ELF-1 (cell line): ENCODE measurements around the gene PLXNB2.
"Not testable (repeated sequence)": the region's sequence is repeated elsewhere in the genome, so short reads cannot be mapped to it uniquely, and the experiment has no call there.

Experiments used
- DNase-seq: peaks from one replicate; pipeline ENCODE4 v3.0.0-alpha.2; 2016; ENCODE audit warnings: low read depth, low spot score

The PLXNB2 gene

GRCh38 chr22:50281384-50281760 is 26.1 kb downstream of the PLXNB2 start:
- DNase-seq = no peak

- no peak for DNase-seq
Observed at GRCh38 chr22:50280708-50281383, 26.6 kb downstream of the PLXNB2 start.

GRCh38 chr22:50280022-50280707 is 27.3 kb downstream of the PLXNB2 start:
- no peak for DNase-seq

DNA sequence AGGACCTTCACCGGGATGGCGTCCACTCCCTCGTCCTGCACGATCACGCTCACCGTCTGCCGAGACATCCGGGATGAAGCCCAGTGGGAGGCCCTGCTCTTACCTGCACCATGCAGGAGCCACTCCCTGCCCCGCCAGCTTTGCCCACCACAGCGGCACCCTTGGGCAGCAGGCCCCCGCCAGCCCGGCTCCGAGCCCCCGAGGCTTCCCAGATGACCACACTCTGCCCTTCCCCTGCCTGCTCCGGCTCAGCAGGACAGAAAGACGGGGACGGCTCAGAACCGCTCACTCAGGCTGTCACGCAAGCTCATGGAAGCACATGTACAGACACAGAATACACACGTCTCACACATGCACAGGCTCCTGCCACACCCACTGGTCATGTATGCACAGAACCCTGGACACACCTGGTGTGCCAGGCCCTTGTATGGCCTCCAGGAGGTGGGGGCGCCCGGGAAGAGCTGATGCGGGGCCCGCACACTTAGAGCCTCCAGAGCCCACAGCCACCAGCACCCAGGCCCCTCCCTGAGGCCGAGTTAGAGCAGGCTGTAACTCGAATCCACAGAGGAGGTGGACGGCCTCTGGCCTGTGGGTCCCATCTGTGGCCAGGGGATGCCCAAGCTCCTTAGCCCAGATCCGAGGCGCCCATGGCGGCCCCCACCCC is 28.4 kb downstream of the PLXNB2 start:
- no peak for DNase-seq

DNA sequence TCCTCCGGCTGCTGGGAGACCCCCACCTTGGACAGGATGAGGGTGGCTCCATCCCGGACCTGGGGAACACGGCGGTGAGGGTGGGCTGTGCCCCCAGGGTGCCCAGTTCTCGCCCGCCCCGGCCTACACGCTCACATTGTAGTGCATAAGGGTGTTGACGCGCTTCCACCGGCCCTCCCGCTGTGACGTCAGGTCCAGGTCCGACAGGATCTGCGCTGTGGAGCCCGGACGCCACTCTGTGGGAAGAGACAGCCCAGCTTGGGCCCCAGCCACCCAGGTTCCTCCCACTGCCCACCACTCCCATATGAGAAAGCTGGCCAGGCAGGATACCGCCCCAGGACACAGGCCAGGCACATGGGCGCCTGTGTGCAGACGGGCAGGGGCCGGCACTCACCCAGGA is 29.0 kb downstream of the PLXNB2 start:
- no peak for DNase-seq

DNA sequence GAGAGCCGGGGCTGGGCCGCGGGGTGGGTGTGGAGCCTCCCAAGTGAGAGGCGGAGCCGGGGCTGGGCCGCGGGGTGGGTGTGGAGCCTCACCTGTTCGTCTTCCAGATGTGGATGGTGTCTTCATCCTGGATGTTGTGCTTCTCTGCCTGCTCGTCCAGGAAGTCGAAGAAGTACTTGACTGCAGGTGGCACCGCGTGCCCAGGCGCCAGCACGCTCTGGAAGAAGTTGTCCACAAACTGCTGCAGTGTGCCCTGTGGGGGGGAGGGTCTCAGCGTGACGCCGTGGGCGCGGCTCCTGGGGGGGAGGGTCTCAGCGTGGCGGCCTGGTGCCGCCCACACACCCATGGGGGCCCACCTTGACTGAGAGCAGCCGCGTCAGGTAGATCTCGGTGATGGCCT is 29.7 kb downstream of the PLXNB2 start:
- no peak for DNase-seq

DNA sequence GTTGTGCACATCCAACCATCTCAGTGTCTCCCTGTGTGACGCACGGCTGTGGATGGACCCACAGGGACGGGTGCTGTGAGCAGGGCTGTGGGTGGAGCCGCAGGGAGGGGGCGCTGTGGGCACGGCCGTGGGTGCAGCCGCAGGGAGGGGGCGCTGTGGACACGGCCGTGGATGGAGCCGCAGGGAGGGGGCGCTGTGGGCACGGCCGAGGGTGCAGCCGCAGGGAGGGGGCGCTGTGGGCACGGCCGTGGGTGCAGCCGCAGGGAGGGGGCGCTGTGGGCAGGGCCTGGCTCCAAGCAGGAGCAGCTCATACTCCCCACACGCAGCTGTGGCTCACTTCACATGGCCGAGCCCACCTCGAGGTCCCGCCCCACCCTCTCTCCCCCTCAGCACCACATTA is 31.3 kb downstream of the PLXNB2 start:
- no peak for DNase-seq

GRCh38 chr22:50275181-50276055 is 32.0 kb downstream of the PLXNB2 start:
- DNase-seq = no peak

DNA sequence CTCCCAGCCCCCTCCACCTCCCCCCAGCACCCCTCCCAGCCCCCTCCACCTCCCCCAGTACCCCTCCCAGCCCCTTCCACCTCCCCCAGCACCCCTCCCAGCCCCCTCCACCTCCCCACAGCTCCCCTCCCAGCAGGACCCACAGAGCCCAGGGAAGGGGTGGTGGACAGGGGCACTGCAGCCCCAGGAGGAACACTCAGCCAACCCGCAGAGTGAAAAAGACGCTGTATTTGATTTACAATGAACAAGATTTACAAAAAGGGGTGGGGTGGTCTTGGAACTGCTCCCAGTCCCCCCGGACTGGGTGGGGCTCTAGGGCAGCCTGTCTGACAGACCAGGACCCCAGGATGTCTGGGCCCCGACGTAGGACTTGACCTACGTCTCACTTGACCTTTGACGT is 32.7 kb downstream of the PLXNB2 start:
- no peak for DNase-seq

GRCh38 chr22:50274311-50274710 is 33.1 kb downstream of the PLXNB2 start:
- DNase-seq = peak; percentile 63

DNA sequence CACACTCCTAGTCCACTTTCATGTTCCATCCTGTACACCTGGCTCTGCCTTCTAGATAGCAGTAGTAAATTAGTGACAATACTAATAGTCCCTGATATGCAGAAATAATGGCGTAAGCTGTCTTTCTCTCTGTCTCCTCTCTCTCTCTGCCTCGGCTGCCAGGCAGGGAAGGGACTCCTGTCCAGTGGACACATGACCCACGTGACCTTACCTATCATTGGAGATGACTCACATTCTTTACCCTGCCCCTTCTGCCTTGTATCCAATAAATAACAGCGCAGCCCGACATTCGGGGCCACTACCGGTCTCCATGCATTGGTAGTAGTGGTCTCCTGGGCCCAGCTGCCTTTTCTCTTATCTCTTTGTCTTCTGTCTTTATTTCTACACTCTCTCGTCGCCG is 33.7 kb downstream of the PLXNB2 start:
- DNase-seq = not testable (repeated sequence)

DNA sequence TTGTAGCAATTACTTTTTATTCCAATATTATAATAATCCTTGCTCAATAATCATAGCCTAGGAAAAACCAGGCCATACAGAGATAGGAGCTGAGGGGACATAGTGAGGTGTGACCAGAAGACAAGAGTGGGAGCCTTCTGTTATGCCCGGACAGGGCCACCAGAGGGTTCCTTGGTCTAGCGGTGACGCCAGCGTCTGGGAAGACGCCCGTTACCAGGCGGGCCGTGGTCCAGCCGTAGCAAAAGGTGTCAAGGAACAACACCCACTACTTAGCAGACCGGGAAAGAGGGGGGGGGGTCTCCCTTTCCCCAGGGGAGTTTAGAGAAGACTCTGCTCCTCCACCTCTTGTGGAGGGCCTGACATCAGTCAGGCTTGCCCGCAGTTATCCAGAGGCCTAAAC is 34.1 kb downstream of the PLXNB2 start:
- DNase-seq = not testable (repeated sequence)

DNA sequence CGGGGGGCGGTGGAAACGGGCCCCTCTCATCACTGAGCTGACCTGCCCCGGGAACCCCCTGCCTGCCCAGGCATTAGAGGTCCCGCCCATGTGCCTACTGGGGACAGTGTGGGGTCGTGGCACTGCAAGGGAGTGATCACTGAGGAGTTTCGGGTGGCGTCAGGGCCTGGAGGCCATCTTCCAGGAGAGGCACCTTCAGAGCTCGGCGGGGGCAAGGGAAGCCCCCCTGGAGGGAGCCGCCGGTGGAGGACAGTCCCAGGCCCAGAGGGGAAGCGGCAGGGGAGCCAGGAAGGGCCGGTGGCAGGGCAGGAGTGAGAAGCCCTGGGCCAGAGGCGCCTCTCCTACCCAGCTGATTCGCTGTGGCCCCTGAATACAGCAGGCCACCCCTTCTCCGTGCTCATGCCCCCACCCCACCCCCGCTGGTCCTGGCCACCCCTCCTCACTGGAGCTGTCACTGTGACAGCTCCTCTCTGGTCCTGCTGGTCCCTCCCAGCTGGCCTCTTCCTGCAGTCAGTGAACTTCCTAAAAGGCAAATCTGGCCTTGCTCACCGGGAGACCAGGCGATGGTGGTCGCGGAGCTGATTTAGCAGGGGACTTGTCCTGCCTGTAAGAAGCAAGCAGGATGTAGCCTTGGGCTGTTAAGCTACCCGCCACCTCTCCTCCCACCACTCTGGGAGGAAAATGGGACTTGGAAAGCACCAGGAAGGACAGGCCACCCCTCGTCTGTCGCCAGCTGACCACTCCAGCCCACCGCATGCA is 35.2 kb downstream of the PLXNB2 start:
- peak; percentile 36 for DNase-seq

DNA sequence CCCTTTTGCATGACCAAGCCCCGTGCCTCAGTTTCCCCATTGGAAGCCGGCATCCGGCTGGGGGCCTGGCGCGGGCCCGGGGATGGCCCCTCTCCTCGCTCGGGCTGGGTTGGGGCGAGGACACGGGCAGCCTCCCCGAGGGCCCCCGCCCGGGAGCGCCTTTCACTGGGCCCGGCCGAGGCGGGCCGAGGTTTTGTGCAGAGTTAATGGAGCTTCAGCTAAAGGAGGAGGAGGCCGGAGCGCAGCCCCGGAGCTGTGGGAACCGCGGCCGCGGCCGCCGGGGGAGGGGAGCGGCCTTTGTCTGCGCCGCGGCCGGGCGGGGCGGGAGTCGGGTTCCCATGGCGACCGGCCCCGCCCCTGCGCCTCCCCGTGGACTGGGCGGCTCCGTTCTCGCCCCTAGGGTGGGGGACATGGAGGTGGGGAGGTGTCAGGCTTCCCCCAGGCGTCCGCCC is 35.9 kb downstream of the PLXNB2 start:
- DNase-seq = peak; percentile 87

DNA sequence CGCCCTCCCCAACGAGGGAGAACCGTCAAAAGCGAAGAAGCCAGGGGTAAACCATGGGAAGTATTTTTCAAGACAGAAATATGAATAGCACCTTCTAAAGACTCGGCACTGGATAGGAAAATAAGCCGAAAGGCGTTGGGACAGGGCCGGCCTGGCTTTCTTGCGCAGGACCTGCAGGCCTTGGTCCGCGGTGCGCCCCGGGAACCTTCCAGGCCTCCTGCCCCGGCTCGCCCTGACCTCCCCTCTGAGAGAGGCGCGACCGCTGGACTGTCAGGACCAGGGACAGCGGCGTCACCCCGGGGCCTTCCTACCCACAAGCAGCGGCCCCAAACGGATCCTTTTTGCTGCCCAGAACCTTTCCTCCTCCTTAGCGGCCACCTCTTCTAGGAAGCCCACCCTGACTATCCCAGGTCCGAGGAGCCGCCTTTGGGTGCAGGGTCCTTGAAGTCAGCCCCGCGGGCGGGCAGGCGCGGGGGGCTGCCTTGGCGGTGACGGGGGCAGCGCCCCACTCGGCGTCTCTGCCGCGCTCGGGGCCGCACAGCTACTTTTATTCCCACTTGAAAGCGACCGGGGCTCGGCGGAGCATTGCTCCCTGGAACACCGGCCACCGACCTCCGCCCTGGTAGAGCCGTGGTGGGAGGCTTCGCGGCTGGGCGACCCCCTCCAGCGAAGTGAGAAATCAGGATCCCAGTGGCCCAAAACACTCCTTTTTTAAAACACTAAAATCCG is 36.6 kb downstream of the PLXNB2 start:
- DNase-seq = peak; percentile 87

DNA sequence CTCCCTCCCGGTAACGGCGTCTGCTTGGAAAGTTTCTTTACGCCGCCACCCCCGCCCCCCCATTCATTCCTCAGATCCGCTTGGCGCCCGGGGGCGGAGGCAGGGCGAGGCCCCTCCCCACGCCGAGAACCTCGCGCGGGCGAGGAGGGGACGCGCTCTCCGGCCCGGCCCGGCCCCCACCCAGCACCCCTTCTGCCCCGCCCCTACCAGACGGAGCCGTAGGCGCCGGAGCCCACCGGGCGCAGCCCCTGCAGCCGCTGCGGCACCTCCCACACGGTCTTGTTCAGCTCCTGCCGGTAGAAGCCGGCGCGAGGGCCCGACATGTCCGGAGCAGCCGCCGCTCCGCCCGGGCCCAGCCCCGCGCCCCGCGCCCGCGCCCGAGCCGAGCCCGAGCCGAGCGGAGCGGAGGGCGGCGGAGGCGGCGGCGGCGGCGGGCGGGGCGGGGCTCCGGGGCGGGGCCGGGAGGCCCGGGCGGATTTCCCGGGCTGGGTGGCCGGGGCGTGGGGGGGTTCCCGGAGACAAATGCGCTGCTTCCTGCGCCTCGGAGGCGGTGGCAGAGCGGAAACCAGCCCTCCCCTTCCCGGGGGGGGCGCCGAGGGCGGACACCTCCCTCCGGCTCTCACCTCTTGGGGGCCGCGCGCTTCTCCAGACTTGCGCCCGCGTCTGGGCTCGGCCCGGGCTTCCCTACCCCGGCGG is 37.3 kb downstream of the PLXNB2 start, which contains the start of gene MAPK11:
Gene MAPK11 (minus strand): TSS at position 411 of the 696 bp plus-strand sequence. CDS start 88 bp downstream, at position 323.
- no peak for DNase-seq

DNA sequence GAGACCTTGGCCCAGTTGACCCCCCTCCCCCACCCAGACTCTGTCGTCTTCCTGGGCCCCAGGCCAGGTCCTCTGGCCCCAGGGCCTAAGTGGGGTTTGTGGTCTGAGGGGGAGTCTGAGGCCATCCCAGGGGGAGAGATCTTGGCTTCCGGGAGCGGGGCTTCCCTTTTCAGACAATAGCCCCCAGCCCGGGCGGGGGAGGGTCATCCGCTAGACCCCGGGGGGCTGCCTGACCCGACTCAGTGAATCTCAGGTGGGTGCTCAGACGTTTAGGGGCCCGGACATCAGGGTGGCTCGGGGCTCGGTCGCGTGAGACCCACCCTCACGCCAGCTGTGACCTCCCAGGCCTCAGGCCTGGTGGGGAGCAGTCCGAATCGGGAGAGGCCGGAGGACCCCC is 37.9 kb downstream of the PLXNB2 start:
- DNase-seq = no peak

DNA sequence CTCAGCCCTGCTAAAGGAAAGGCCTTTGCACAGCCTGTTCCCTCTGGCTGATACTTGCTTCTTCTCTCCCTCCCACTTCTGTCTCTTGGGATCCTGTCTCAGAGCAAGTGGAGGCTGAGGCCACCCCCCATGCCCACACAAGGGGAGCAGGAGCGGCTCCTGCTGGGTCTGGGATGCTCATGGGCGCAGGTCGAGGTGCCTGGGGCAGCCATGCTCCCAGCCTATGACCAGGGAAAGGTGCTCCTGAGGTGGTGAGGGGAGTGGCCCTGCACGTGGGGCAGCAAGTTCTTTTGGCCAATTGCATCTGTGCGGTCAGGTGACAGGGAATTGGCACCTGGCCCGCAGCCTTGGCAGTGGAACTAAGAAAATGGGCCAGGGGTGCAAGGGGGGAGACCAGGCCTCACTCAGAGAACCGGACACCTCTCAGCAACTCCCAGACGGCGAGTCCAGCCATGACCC is 38.8 kb downstream of the PLXNB2 start:
- no peak for DNase-seq

GRCh38 chr22:50267591-50268390 is 39.7 kb downstream of the PLXNB2 start:
- DNase-seq = no peak
